Activated naive CD4-positive, alpha-beta T cell treated with anti-CD3 and anti-CD28 coated beads, Interleukin-2, amount 10 ng/mL, durations not matched to agents 7 days and 5 days (primary cell): ENCODE measurements around the gene SYS1.

Source experiments
- CTCF ChIA-PET: fragments of 350-600 bp; sonication (Branson Sonifier 250); formaldehyde crosslinking; loops from one replicate; lab custom pipeline; 2021; ENCODE audit warnings: antibody characterized with exemption; lab: Charles Lee
- DNase-seq: peaks from one replicate; pipeline ENCODE4 v3.0.0-alpha.2; 2020
- H3K27ac Mint-ChIP-seq: one replicate; pipeline ENCODE4 v1.8.0; 2021; ENCODE audit warnings: mild to moderate bottlenecking, moderate library complexity, mixed read lengths
- H3K27me3 Mint-ChIP-seq: one replicate; pipeline ENCODE4 v1.8.0; 2021; ENCODE audit warnings: mild to moderate bottlenecking, mixed read lengths
- H3K36me3 Mint-ChIP-seq: one replicate; pipeline ENCODE4 v1.8.0; 2021; ENCODE audit warnings: mixed read lengths
- H3K4me1 Mint-ChIP-seq: one replicate; pipeline ENCODE4 v1.8.0; 2021; ENCODE audit warnings: mixed read lengths
- H3K4me3 Mint-ChIP-seq: one replicate; pipeline ENCODE4 v1.8.0; 2021; ENCODE audit warnings: mild to moderate bottlenecking, moderate library complexity, mixed read lengths
- H3K9me3 Mint-ChIP-seq: one replicate; pipeline ENCODE4 v1.8.0; 2021; ENCODE audit warnings: mixed read lengths

The SYS1 gene

GRCh38 chr20:45394221-45395113 is 31.5 kb downstream of the SYS1 start:
- DNase-seq = no peak
- Mint-ChIP-seq H3K4me3 (no peak overlapping the region), H3K27me3 (peaks cover 1% of the 10 kb centered on the region), H3K9me3 (peaks cover 2% of the 10 kb centered on the region), H3K36me3 (no peaks in the 10 kb centered on the region), H3K27ac (no peak overlapping the region), H3K4me1 (no peaks in the 10 kb centered on the region)
- CTCF ChIA-PET = interaction anchor here (1.0 to 3.6 kb wide), 2 partner anchors 43 to 61 kb away, joined by 3 to 12 read pairs; no protein-coding TSS in a partner anchor

- CTCF ChIA-PET = interaction anchor here (1.0 to 3.6 kb wide), 2 partner anchors 42 to 60 kb away, joined by 3 to 12 read pairs; no protein-coding TSS in a partner anchor
- no peak overlapping the region for H3K27ac Mint-ChIP-seq
- peaks cover 3% of the 10 kb centered on the region for H3K27me3 Mint-ChIP-seq
- no peaks in the 10 kb centered on the region for H3K4me1 Mint-ChIP-seq
- peaks cover 8% of the 10 kb centered on the region for H3K9me3 Mint-ChIP-seq
- no peak overlapping the region for H3K4me3 Mint-ChIP-seq
- peaks cover 5% of the 10 kb centered on the region for H3K36me3 Mint-ChIP-seq
- DNase-seq = no peak
These were observed 32.1 kb downstream of the SYS1 start for GRCh38 chr20:45395114-45395415.

GRCh38 chr20:45399018-45399417 is 36.1 kb downstream of the SYS1 start:
- Mint-ChIP-seq H3K4me3 (no peak overlapping the region), H3K27me3 (peaks cover 10% of the 10 kb centered on the region), H3K9me3 (peaks cover 28% of the 10 kb centered on the region), H3K4me1 (no peaks in the 10 kb centered on the region), H3K27ac (no peak overlapping the region), H3K36me3 (peaks cover 11% of the 10 kb centered on the region)
- CTCF ChIA-PET = interaction anchor here (1.0 kb wide), 1 partner anchor 36 kb away, joined by 3 read pairs; the partner anchor contains the start of gene SYS1
- no peak for DNase-seq

GRCh38 chr20:45400346-45401031 is 37.5 kb downstream of the SYS1 start:
- CTCF ChIA-PET = interaction anchor here (1.3 kb wide), 1 partner anchor 37 kb away, joined by 3 read pairs; no protein-coding TSS in a partner anchor
- H3K27ac Mint-ChIP-seq = no peak overlapping the region
- peaks cover 20% of the 10 kb centered on the region for H3K27me3 Mint-ChIP-seq
- no peak for DNase-seq
- peaks cover 11% of the 10 kb centered on the region for H3K36me3 Mint-ChIP-seq
- peaks cover 7% of the 10 kb centered on the region for H3K4me1 Mint-ChIP-seq
- no peak overlapping the region for H3K4me3 Mint-ChIP-seq
- H3K9me3 Mint-ChIP-seq = peaks cover 28% of the 10 kb centered on the region

GRCh38 chr20:45402946-45403345 is 40.0 kb downstream of the SYS1 start:
- no peak for DNase-seq
- H3K4me1 Mint-ChIP-seq = peaks cover 15% of the 10 kb centered on the region
- H3K9me3 Mint-ChIP-seq = peaks cover 28% of the 10 kb centered on the region
- H3K27ac Mint-ChIP-seq = no peak overlapping the region
- H3K36me3 Mint-ChIP-seq = peaks cover 11% of the 10 kb centered on the region
- H3K4me3 Mint-ChIP-seq = no peak overlapping the region
- H3K27me3 Mint-ChIP-seq = peaks cover 44% of the 10 kb centered on the region
- CTCF ChIA-PET = interaction anchor here (1.3 to 3.1 kb wide), 2 partner anchors 34 to 109 kb away, joined by 5 to 8 read pairs; no protein-coding TSS in a partner anchor

GRCh38 chr20:45404438-45404837 is 41.5 kb downstream of the SYS1 start:
- Mint-ChIP-seq H3K4me3 (peak overlapping the region; percentile 62), H3K9me3 (peaks cover 25% of the 10 kb centered on the region), H3K27ac (no peak overlapping the region), H3K36me3 (peaks cover 11% of the 10 kb centered on the region), H3K4me1 (peaks cover 16% of the 10 kb centered on the region), H3K27me3 (peaks cover 52% of the 10 kb centered on the region)
- no peak for DNase-seq
- CTCF ChIA-PET = interaction anchor here (0.7 to 3.1 kb wide), 5 partner anchors 29 to 47 kb away, joined by 3 to 8 read pairs (median 4); partner anchors contain the start of gene SYS1

GRCh38 chr20:45405571-45406259 is 42.8 kb downstream of the SYS1 start:
- H3K4me3 Mint-ChIP-seq = peak overlapping the region; percentile 79
- H3K36me3 Mint-ChIP-seq = peaks cover 6% of the 10 kb centered on the region
- H3K9me3 Mint-ChIP-seq = peaks cover 13% of the 10 kb centered on the region
- peaks cover 50% of the 10 kb centered on the region for H3K27me3 Mint-ChIP-seq
- peak; percentile 31 for DNase-seq
- no peak overlapping the region for H3K27ac Mint-ChIP-seq
- H3K4me1 Mint-ChIP-seq = peaks cover 16% of the 10 kb centered on the region
- CTCF ChIA-PET = interaction anchor here (1.3 kb wide), 1 partner anchor 35 kb away, joined by 3 read pairs; no protein-coding TSS in a partner anchor

GRCh38 chr20:45406260-45407066 is 43.5 kb downstream of the SYS1 start:
- peaks cover 50% of the 10 kb centered on the region for H3K27me3 Mint-ChIP-seq
- CTCF ChIA-PET = interaction anchor here (0.9 to 1.6 kb wide), 5 partner anchors 9 to 112 kb away, joined by 4 to 8 read pairs (median 5); partner anchors contain the start of genes PIGT and SYS1
- H3K4me3 Mint-ChIP-seq = peak overlapping the region; percentile 79
- H3K36me3 Mint-ChIP-seq = peaks cover 8% of the 10 kb centered on the region
- peak; percentile 67 for DNase-seq
- no peak overlapping the region for H3K27ac Mint-ChIP-seq
- peaks cover 16% of the 10 kb centered on the region for H3K4me1 Mint-ChIP-seq
- H3K9me3 Mint-ChIP-seq = peaks cover 7% of the 10 kb centered on the region

- Mint-ChIP-seq H3K9me3 (no peaks in the 10 kb centered on the region), H3K36me3 (peaks cover 8% of the 10 kb centered on the region), H3K4me3 (peak overlapping the region; percentile 79), H3K4me1 (peaks cover 16% of the 10 kb centered on the region), H3K27ac (no peak overlapping the region), H3K27me3 (peaks cover 50% of the 10 kb centered on the region)
- CTCF ChIA-PET = interaction anchor here (0.9 to 1.6 kb wide), 6 partner anchors 9 to 113 kb away, joined by 4 to 8 read pairs (median 5); partner anchors contain the start of genes PIGT and SYS1
- no peak for DNase-seq
These were observed 44.2 kb downstream of the SYS1 start for GRCh38 chr20:45407067-45407745.

- Mint-ChIP-seq H3K27ac (no peak within 1 kb of the TSS), H3K36me3 (peaks cover 8% of the 10 kb centered on the region), H3K9me3 (no peaks in the 10 kb centered on the region), H3K4me1 (peaks cover 16% of the 10 kb centered on the region), H3K4me3 (peak within 1 kb of the TSS; percentile 79), H3K27me3 (peaks cover 50% of the 10 kb centered on the region)
- DNase-seq = no peak
- CTCF ChIA-PET = interaction anchor here (1.3 to 1.6 kb wide), 4 partner anchors 8 to 45 kb away, joined by 5 to 8 read pairs (median 6); partner anchors contain the start of genes PIGT and SYS1
These were observed 45.1 kb downstream of the SYS1 start, which contains the start of gene DBNDD2 for GRCh38 chr20:45407783-45408645. DBNDD2 (plus strand) TSS chr20:45408289; CDS start chr20:45408468, 179 bp downstream.

GRCh38 chr20:45408646-45409213 is 45.8 kb downstream of the SYS1 start:
- Mint-ChIP-seq H3K27ac (no peak overlapping the region), H3K4me3 (no peak overlapping the region), H3K27me3 (peaks cover 45% of the 10 kb centered on the region), H3K4me1 (peaks cover 16% of the 10 kb centered on the region), H3K36me3 (peaks cover 8% of the 10 kb centered on the region), H3K9me3 (no peaks in the 10 kb centered on the region)
- no peak for DNase-seq
- CTCF ChIA-PET = no interaction called here
